Neural progenitor cell (in vitro differentiated cells): ENCODE data around the gene OR13J1. TPM values are rescaled to one million over a fixed set of nuclear protein-coding genes. Genes with fewer than 3 reads are reported as not detected.

Experiments
- DNase-seq: peaks from one replicate; pipeline ENCODE4 v3.0.0-alpha.2; 2016; ENCODE audit warnings: low spot score
- H2AFZ ChIP-seq: fragments of 200-600 bp; sonication (generic); replicated peaks from 2 replicates; pipeline ENCODE4 v1.6.1; 2016; ENCODE audit warnings: antibody characterized with exemption
- H3F3A ChIP-seq: fragments of 200-600 bp; sonication (generic); 2 replicates; pipeline ENCODE4 v1.6.1; 2016; ENCODE audit warnings: antibody characterized with exemption, low read depth
- H3K27ac ChIP-seq: fragments of 200-600 bp; sonication (generic); 2 replicates; pipeline ENCODE4 v1.5.1; 2016; ENCODE audit warnings: mild to moderate bottlenecking
- H3K27me3 ChIP-seq: fragments of 200-600 bp; sonication (generic); 2 replicates; pipeline ENCODE4 v1.6.1; 2016; ENCODE audit warnings: mild to moderate bottlenecking, moderate library complexity
- H3K36me3 ChIP-seq: fragments of 200-600 bp; sonication (generic); 2 replicates; pipeline ENCODE4 v1.5.1; 2016
- H3K4me1 ChIP-seq: fragments of 200-600 bp; sonication (generic); 2 replicates; pipeline ENCODE4 v1.6.1; 2016; ENCODE audit warnings: mixed run types
- H3K4me2 ChIP-seq: fragments of 200-600 bp; sonication (generic); 2 replicates; pipeline ENCODE4 v1.6.1; 2016
- H3K4me3 ChIP-seq: fragments of 200-600 bp; sonication (generic); 2 replicates; pipeline ENCODE4 v1.5.1; 2016
- H3K79me2 ChIP-seq: fragments of 200-600 bp; sonication (generic); 2 replicates; pipeline ENCODE4 v1.6.1; 2016; ENCODE audit warnings: low read depth
- H3K9ac ChIP-seq: fragments of 200-600 bp; sonication (generic); 2 replicates; pipeline ENCODE4 v1.6.1; 2016
- H3K9me3 ChIP-seq: fragments of 200-600 bp; sonication (generic); 2 replicates; pipeline ENCODE4 v1.5.1; 2016; ENCODE audit warnings: low read depth
- H4K20me1 ChIP-seq: fragments of 200-600 bp; sonication (generic); 2 replicates; pipeline ENCODE4 v1.6.1; 2016; ENCODE audit warnings: low read depth
- H3K27ac Mint-ChIP-seq: 3 replicates; pipeline ENCODE4 v1.8.0; 2021; ENCODE audit warnings: mixed read lengths
- H3K27me3 Mint-ChIP-seq: 2 replicates; pipeline ENCODE4 v1.8.0; 2022; ENCODE audit warnings: low read depth, mild to moderate bottlenecking, inconsistent platforms, moderate library complexity, mixed read lengths; ENCODE audit not compliant: insufficient read depth
- H3K36me3 Mint-ChIP-seq: 3 replicates; pipeline ENCODE4 v1.8.0; 2021; ENCODE audit warnings: mixed read lengths
- H3K4me1 Mint-ChIP-seq: 3 replicates; pipeline ENCODE4 v1.8.0; 2021; ENCODE audit warnings: mixed read lengths
- H3K4me3 Mint-ChIP-seq: 3 replicates; pipeline ENCODE4 v1.8.0; 2021; ENCODE audit warnings: mild to moderate bottlenecking, moderate library complexity, mixed read lengths
- H3K9me3 Mint-ChIP-seq: 3 replicates; pipeline ENCODE4 v1.8.0; 2020; ENCODE audit warnings: mixed read lengths
- CTCF ChIP-seq: fragments of 200-600 bp; sonication (generic); IDR thresholded peaks from 2 replicates; pipeline ENCODE4 v1.5.1; 2017; ENCODE audit warnings: antibody characterized with exemption, mild to moderate bottlenecking
- EZH2 ChIP-seq: fragments of 200-600 bp; sonication (generic); IDR thresholded peaks from 2 replicates; pipeline ENCODE4 v1.6.1; 2017; ENCODE audit warnings: antibody characterized with exemption, mild to moderate bottlenecking, moderate library complexity
- EZH2phosphoT487 ChIP-seq: fragments of 200-600 bp; sonication (generic); IDR thresholded peaks from 2 replicates; pipeline ENCODE4 v1.6.1; 2017; ENCODE audit warnings: antibody characterized with exemption
- total RNA-seq: library from RNA; depleted of rRNA; stranded (reverse); fragments of >200 nt; gene quantifications from 2 replicates; pipeline ENCODE4 v1.2.3, GENCODE V29; 2015; ENCODE audit warnings: low replicate concordance

The OR13J1 gene
- total RNA-seq, 1 donor from 2014 or later, result not detected

GRCh38 chr9:35836595-35836994 lies 33.6 kb downstream of the OR13J1 start:
- Histone ChIP-seq H3K27ac (no peak overlapping the region), H3K27me3 (no peaks in the 10 kb centered on the region), H3K4me2 (no peak overlapping the region), H4K20me1 (peaks cover 4% of the 10 kb centered on the region), H3K4me1 (no peaks in the 10 kb centered on the region), H3K9ac (no peak overlapping the region), H3K4me3 (no peak overlapping the region), H3K36me3 (no peaks in the 10 kb centered on the region), H2AFZ (no peak overlapping the region), H3K79me2 (no peaks in the 10 kb centered on the region), H3K9me3 (no peaks in the 10 kb centered on the region), H3F3A (no peaks in the 10 kb centered on the region)
- H3K4me3 Mint-ChIP-seq, result no peak overlapping the region
- DNase-seq, result no peak
- no peaks in the 10 kb centered on the region for H3K9me3 Mint-ChIP-seq
- H3K4me1 Mint-ChIP-seq, result peaks cover 18% of the 10 kb centered on the region
- no peak for TF ChIP-seq EZH2
- no peak for TF ChIP-seq CTCF
- TF ChIP-seq EZH2phosphoT487, result no peak
- H3K27ac Mint-ChIP-seq, result no peak overlapping the region
- H3K36me3 Mint-ChIP-seq, result peaks cover 4% of the 10 kb centered on the region
- peaks cover 2% of the 10 kb centered on the region for H3K27me3 Mint-ChIP-seq

GRCh38 chr9:35835766-35836165 lies 34.4 kb downstream of the OR13J1 start:
- no peak for DNase-seq
- Mint-ChIP-seq H3K9me3 (no peaks in the 10 kb centered on the region), H3K4me1 (peaks cover 26% of the 10 kb centered on the region), H3K4me3 (no peak overlapping the region), H3K27me3 (peaks cover 2% of the 10 kb centered on the region), H3K27ac (no peak overlapping the region), H3K36me3 (peaks cover 4% of the 10 kb centered on the region)
- no peaks in the 10 kb centered on the region for H3K79me2 ChIP-seq
- H3F3A ChIP-seq, result no peaks in the 10 kb centered on the region
- no peaks in the 10 kb centered on the region for H3K4me1 ChIP-seq
- no peak overlapping the region for H3K4me3 ChIP-seq
- H4K20me1 ChIP-seq, result peaks cover 4% of the 10 kb centered on the region
- no peak overlapping the region for H3K9ac ChIP-seq
- H3K36me3 ChIP-seq, result no peaks in the 10 kb centered on the region
- no peak overlapping the region for H3K4me2 ChIP-seq
- no peak overlapping the region for H3K27ac ChIP-seq
- TF ChIP-seq EZH2phosphoT487 (no peak), CTCF (no peak), EZH2 (no peak)
- no peaks in the 10 kb centered on the region for H3K27me3 ChIP-seq
- H3K9me3 ChIP-seq, result no peaks in the 10 kb centered on the region
- H2AFZ ChIP-seq, result no peak overlapping the region

GRCh38 chr9:35835216-35835632 lies 35.0 kb downstream of the OR13J1 start:
- peaks cover 4% of the 10 kb centered on the region for H3K36me3 Mint-ChIP-seq
- Histone ChIP-seq H3K9ac (no peak overlapping the region), H3K4me2 (no peak overlapping the region), H3K79me2 (no peaks in the 10 kb centered on the region), H3K27ac (no peak overlapping the region), H4K20me1 (peaks cover 7% of the 10 kb centered on the region), H3K4me3 (no peak overlapping the region), H3K36me3 (no peaks in the 10 kb centered on the region), H2AFZ (no peak overlapping the region), H3K4me1 (peaks cover under 1% of the 10 kb centered on the region), H3K27me3 (no peaks in the 10 kb centered on the region), H3K9me3 (no peaks in the 10 kb centered on the region), H3F3A (no peaks in the 10 kb centered on the region)
- DNase-seq, result peak; percentile 42
- no peak overlapping the region for H3K27ac Mint-ChIP-seq
- no peak overlapping the region for H3K4me3 Mint-ChIP-seq
- TF ChIP-seq CTCF (peak; percentile 55), EZH2 (no peak)
- peaks cover 29% of the 10 kb centered on the region for H3K4me1 Mint-ChIP-seq
- H3K9me3 Mint-ChIP-seq, result no peaks in the 10 kb centered on the region
- H3K27me3 Mint-ChIP-seq, result peaks cover 2% of the 10 kb centered on the region
